Measurements from ENCODE around the gene PPA2.

The PPA2 gene

GRCh38 chr4:105389167-105389566 lies 84.7 kb downstream of the PPA2 start:
- no peak for DNase-seq (ENCODE audit: low read depth)

- DNase-seq (ENCODE audit: low read depth) = no peak
These were observed 86.4 kb downstream of the PPA2 start for GRCh38 chr4:105387466-105387865.

- no peak for DNase-seq (ENCODE audit: low read depth)
These were observed 87.8 kb downstream of the PPA2 start for GRCh38 chr4:105386012-105386411.

GRCh38 chr4:105374071-105374470 lies 99.8 kb downstream of the PPA2 start:
- DNase-seq (ENCODE audit: low read depth) = no peak

- DNase-seq (ENCODE audit: low read depth) = no peak
These were observed 100.5 kb downstream of the PPA2 start for GRCh38 chr4:105373324-105373723.

- DNase-seq (ENCODE audit: low read depth) = no peak
These were observed 103.9 kb downstream of the PPA2 start for GRCh38 chr4:105369988-105370387.

- DNase-seq (ENCODE audit: low read depth) = no peak
These were observed 112.8 kb downstream of the PPA2 start for GRCh38 chr4:105361053-105361452.

GRCh38 chr4:105357258-105357980 lies 116.4 kb downstream of the PPA2 start:
- no peak for DNase-seq (ENCODE audit: low read depth)

- DNase-seq (ENCODE audit: low read depth) = no peak
These were observed 117.7 kb downstream of the PPA2 start for GRCh38 chr4:105356194-105356593.

- no peak for DNase-seq (ENCODE audit: low read depth)
These were observed 121.0 kb downstream of the PPA2 start for GRCh38 chr4:105352826-105353225.

GRCh38 chr4:105351861-105352260 lies 122.0 kb downstream of the PPA2 start:
- no peak for DNase-seq (ENCODE audit: low read depth)

- DNase-seq (ENCODE audit: low read depth) = no peak
These were observed 122.9 kb downstream of the PPA2 start for GRCh38 chr4:105350859-105351490.

- DNase-seq (ENCODE audit: low read depth) = no peak
These were observed 125.1 kb downstream of the PPA2 start for GRCh38 chr4:105348719-105349118.

- DNase-seq (ENCODE audit: low read depth) = no peak
These were observed 127.0 kb downstream of the PPA2 start for GRCh38 chr4:105346869-105347268.

- DNase-seq (ENCODE audit: low read depth) = no peak
These were observed 128.0 kb downstream of the PPA2 start for GRCh38 chr4:105345838-105346237.

- no peak for DNase-seq (ENCODE audit: low read depth)
These were observed 128.5 kb downstream of the PPA2 start for GRCh38 chr4:105345358-105345757.

- no peak for DNase-seq (ENCODE audit: low read depth)
These were observed 129.7 kb downstream of the PPA2 start for GRCh38 chr4:105344141-105344540.

- DNase-seq (ENCODE audit: low read depth) = no peak
These were observed 130.5 kb downstream of the PPA2 start for GRCh38 chr4:105343146-105343931.

GRCh38 chr4:105329081-105329480 lies 144.8 kb downstream of the PPA2 start:
- no peak for DNase-seq (ENCODE audit: low read depth)

- DNase-seq (ENCODE audit: low read depth) = no peak
These were observed 145.9 kb downstream of the PPA2 start for GRCh38 chr4:105327956-105328355.

- DNase-seq (ENCODE audit: low read depth) = no peak
These were observed 146.6 kb downstream of the PPA2 start for GRCh38 chr4:105327222-105327621.
